GM12801 (cell line): ENCODE data around the gene C2orf66.

Experiments
- CTCF ChIP-seq: IDR thresholded peaks from one replicate; pipeline ENCODE4 v1.5.1; 2011; ENCODE audit warnings: control low read depth; ENCODE audit not compliant: insufficient read length; ENCODE audit errors: extremely low read depth

Gene C2orf66

GRCh38 chr2:196767101-196767500 lies 42.1 kb downstream of the C2orf66 start:
- no peak for TF ChIP-seq CTCF

- TF ChIP-seq CTCF: no peak
These were observed 49.8 kb downstream of the C2orf66 start for GRCh38 chr2:196759378-196759706.

- no peak for TF ChIP-seq CTCF
These were observed 50.4 kb downstream of the C2orf66 start for GRCh38 chr2:196758474-196759377.
